ENCODE results near the gene NR2C2. TPM values are rescaled to one million over a fixed set of nuclear protein-coding genes. Genes with fewer than 3 reads are reported as not detected.

Gene NR2C2
- total RNA-seq, 1 experiment from 2014 or later = 6.9 TPM

- no peak for DNase-seq (ENCODE audit: low spot score)
- in situ Hi-C loops (cut with HindIII; ENCODE audit: low sequenced_read_pairs) = no loop called here
These were observed 60.3 kb downstream of the NR2C2 start for GRCh38 chr3:15007681-15008141.

- no peak for DNase-seq (ENCODE audit: low spot score)
- in situ Hi-C loops (cut with HindIII; ENCODE audit: low sequenced_read_pairs) = no loop called here
These were observed 61.8 kb downstream of the NR2C2 start for GRCh38 chr3:15009167-15009566.

GRCh38 chr3:15010664-15011063 lies 63.3 kb downstream of the NR2C2 start:
- in situ Hi-C loops (cut with HindIII; ENCODE audit: low sequenced_read_pairs) = no loop called here
- DNase-seq (ENCODE audit: low spot score) = no peak

GRCh38 chr3:15011174-15011573 lies 63.8 kb downstream of the NR2C2 start:
- in situ Hi-C loops (cut with HindIII; ENCODE audit: low sequenced_read_pairs) = no loop called here

GRCh38 chr3:15014606-15015328 lies 67.4 kb downstream of the NR2C2 start:
- DNase-seq (ENCODE audit: low spot score) = no peak
- in situ Hi-C loops (cut with HindIII; ENCODE audit: low sequenced_read_pairs) = no loop called here

More at GRCh38 chr3:15011174-15011573, 63.8 kb downstream of the NR2C2 start:
- DNase-seq (ENCODE audit: low spot score) = no peak

- in situ Hi-C loops (cut with HindIII; ENCODE audit: low sequenced_read_pairs) = no loop called here
- DNase-seq (ENCODE audit: low spot score) = no peak
These were observed 68.1 kb downstream of the NR2C2 start for GRCh38 chr3:15015456-15015855.

GRCh38 chr3:15017191-15017590 lies 69.8 kb downstream of the NR2C2 start:
- in situ Hi-C loops (cut with HindIII; ENCODE audit: low sequenced_read_pairs) = no loop called here
- no peak for DNase-seq (ENCODE audit: low spot score)

- in situ Hi-C loops (cut with HindIII; ENCODE audit: low sequenced_read_pairs) = no loop called here
- DNase-seq (ENCODE audit: low spot score) = no peak
These were observed 75.9 kb downstream of the NR2C2 start for GRCh38 chr3:15023249-15023648.

GRCh38 chr3:15023719-15024118 lies 76.3 kb downstream of the NR2C2 start:
- no peak for DNase-seq (ENCODE audit: low spot score)
- in situ Hi-C loops (cut with HindIII; ENCODE audit: low sequenced_read_pairs) = no loop called here

GRCh38 chr3:15029625-15030024 lies 82.2 kb downstream of the NR2C2 start:
- in situ Hi-C loops (cut with HindIII; ENCODE audit: low sequenced_read_pairs) = no loop called here
- no peak for DNase-seq (ENCODE audit: low spot score)

GRCh38 chr3:15032650-15033049 lies 85.3 kb downstream of the NR2C2 start:
- DNase-seq (ENCODE audit: low spot score) = no peak
- in situ Hi-C loops (cut with HindIII; ENCODE audit: low sequenced_read_pairs) = no loop called here

GRCh38 chr3:15033103-15033502 lies 85.7 kb downstream of the NR2C2 start:
- DNase-seq (ENCODE audit: low spot score) = no peak
- in situ Hi-C loops (cut with HindIII; ENCODE audit: low sequenced_read_pairs) = no loop called here

- no peak for DNase-seq (ENCODE audit: low spot score)
- in situ Hi-C loops (cut with HindIII; ENCODE audit: low sequenced_read_pairs) = no loop called here
These were observed 90.9 kb downstream of the NR2C2 start for GRCh38 chr3:15038306-15038705.

GRCh38 chr3:15040844-15041243 lies 93.5 kb downstream of the NR2C2 start:
- in situ Hi-C loops (cut with HindIII; ENCODE audit: low sequenced_read_pairs) = no loop called here
- no peak for DNase-seq (ENCODE audit: low spot score)

GRCh38 chr3:15041950-15042349 lies 94.6 kb downstream of the NR2C2 start:
- in situ Hi-C loops (cut with HindIII; ENCODE audit: low sequenced_read_pairs) = no loop called here

GRCh38 chr3:15042936-15043335 lies 95.6 kb downstream of the NR2C2 start:
- no peak for DNase-seq (ENCODE audit: low spot score)
- in situ Hi-C loops (cut with HindIII; ENCODE audit: low sequenced_read_pairs) = no loop called here

More at GRCh38 chr3:15041950-15042349, 94.6 kb downstream of the NR2C2 start:
- DNase-seq (ENCODE audit: low spot score) = peak; percentile 55

GRCh38 chr3:15043408-15044171 lies 96.2 kb downstream of the NR2C2 start:
- DNase-seq (ENCODE audit: low spot score) = peak; percentile 32
- in situ Hi-C loops (cut with HindIII; ENCODE audit: low sequenced_read_pairs) = no loop called here

GRCh38 chr3:15044326-15044725 lies 96.9 kb downstream of the NR2C2 start:
- no peak for DNase-seq (ENCODE audit: low spot score)
- in situ Hi-C loops (cut with HindIII; ENCODE audit: low sequenced_read_pairs) = no loop called here

GRCh38 chr3:15045667-15046066 lies 98.3 kb downstream of the NR2C2 start:
- in situ Hi-C loops (cut with HindIII; ENCODE audit: low sequenced_read_pairs) = no loop called here

GRCh38 chr3:15049584-15049983 lies 102.2 kb downstream of the NR2C2 start:
- DNase-seq (ENCODE audit: low spot score) = no peak
- in situ Hi-C loops (cut with HindIII; ENCODE audit: low sequenced_read_pairs) = no loop called here

More at GRCh38 chr3:15045667-15046066, 98.3 kb downstream of the NR2C2 start:
- no peak for DNase-seq (ENCODE audit: low spot score)
